K562 (cell line): ENCODE measurements around the gene UBE3B.

Source experiments
- GTF2F1 ChIP-seq: IDR thresholded peaks from 2 replicates; pipeline ENCODE4 v1.6.1; 2011; ENCODE audit warnings: low read depth, low read length, improper control_type of control experiment
- NFE2L1 ChIP-seq: fragments of 450-650 bp; IDR thresholded peaks from 2 replicates; pipeline ENCODE4 v1.6.1; 2016; ENCODE audit warnings: missing genetic modification characterization, low read depth, mild to moderate bottlenecking, missing compliant biosample characterization, moderate library complexity, borderline replicate concordance
- RAD21 ChIP-seq, 2 experiments: fragments of 250-450 bp in 1 of 2; fragments of 450-650 bp in 1 of 2; sonication (Bioruptor Pico) in 1 of 2; formaldehyde crosslinking in 1 of 2; IDR thresholded peaks in 1 of 2; conservative IDR thresholded peaks in 1 of 2; 2 replicates each; pipeline versions ENCODE4 v1.4.0 to v1.8.0; 2020 to 2022; ENCODE audit warnings: mild to moderate bottlenecking in 2 of 2, moderate library complexity in 1 of 2
- SP2 ChIP-seq: IDR thresholded peaks from 2 replicates; pipeline ENCODE4 v1.6.1; 2011; ENCODE audit warnings: mild to moderate bottlenecking, low read depth, low read length, moderate library complexity; ENCODE audit not compliant: poor library complexity, severe bottlenecking; ENCODE audit errors: extremely low read depth
- ZNF324 ChIP-seq: fragments of 250-450 bp; sonication (Bioruptor Pico); IDR thresholded peaks from 2 replicates; pipeline ENCODE4 v1.4.0; 2020; ENCODE audit warnings: mild to moderate bottlenecking
- TF ChIP-seq, protein P1 (sequence below), 3 experiments: IDR thresholded peaks in 2 of 3; conservative IDR thresholded peaks in 1 of 3; 2 replicates each; pipeline ENCODE4 v1.5.1; 2011 to 2012; ENCODE audit warnings: low read length in 3 of 3, mild to moderate bottlenecking in 3 of 3, control low read depth in 2 of 3, improper control_type of control experiment in 1 of 3, inconsistent platforms in 1 of 3, low read depth in 1 of 3, mixed read lengths in 1 of 3, moderate library complexity in 1 of 3; ENCODE audit not compliant: insufficient read depth in 2 of 3
- TF ChIP-seq, protein P2 (sequence below): fragments of 250-450 bp; sonication (Bioruptor Pico); IDR thresholded peaks from 2 replicates; pipeline ENCODE4 v1.5.0; 2021
- TF ChIP-seq, protein P3 (sequence below): sonication (generic); formaldehyde crosslinking; IDR thresholded peaks from 2 replicates; pipeline ENCODE4 v1.8.1; 2023; ENCODE audit warnings: mild to moderate bottlenecking, missing genetic modification reagents, moderate library complexity
- TF ChIP-seq, protein P4 (sequence below): sonication (generic); formaldehyde crosslinking; IDR thresholded peaks from 2 replicates; pipeline ENCODE4 v1.9.0; 2022; ENCODE audit warnings: mild to moderate bottlenecking, missing genetic modification reagents

DNA sequence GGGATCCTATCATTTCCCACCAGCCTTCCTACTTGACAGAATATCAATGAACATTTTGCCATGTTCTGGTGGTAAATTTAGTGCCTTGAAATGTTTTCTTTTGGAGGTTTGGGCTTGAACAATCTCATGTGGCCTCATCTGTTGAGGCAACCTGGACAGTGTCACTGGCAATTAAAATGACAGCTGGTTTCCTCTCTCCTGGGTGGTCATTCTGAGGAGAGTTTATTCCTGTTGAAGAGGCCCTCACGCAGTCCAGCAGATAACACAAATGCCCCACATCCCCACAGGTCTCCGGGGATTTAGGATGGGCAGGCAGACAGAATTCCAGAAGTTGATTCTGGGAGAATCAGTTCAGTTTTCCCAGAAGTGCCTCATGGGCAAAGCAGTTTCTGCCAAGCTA is 54.0 kb downstream of the UBE3B start:
- TF ChIP-seq SP2 (no peak), RAD21 (CRISPR knock-in tag; conservative IDR thresholded peaks at IDR 0.05 in 1 of 2, IDR thresholded peaks at IDR 0.05 in 1 of 2) (no peak), ZNF324 (no peak), NFE2L1 (tag) (no peak), GTF2F1 (no peak)
- TF ChIP-seq, protein P1, sequence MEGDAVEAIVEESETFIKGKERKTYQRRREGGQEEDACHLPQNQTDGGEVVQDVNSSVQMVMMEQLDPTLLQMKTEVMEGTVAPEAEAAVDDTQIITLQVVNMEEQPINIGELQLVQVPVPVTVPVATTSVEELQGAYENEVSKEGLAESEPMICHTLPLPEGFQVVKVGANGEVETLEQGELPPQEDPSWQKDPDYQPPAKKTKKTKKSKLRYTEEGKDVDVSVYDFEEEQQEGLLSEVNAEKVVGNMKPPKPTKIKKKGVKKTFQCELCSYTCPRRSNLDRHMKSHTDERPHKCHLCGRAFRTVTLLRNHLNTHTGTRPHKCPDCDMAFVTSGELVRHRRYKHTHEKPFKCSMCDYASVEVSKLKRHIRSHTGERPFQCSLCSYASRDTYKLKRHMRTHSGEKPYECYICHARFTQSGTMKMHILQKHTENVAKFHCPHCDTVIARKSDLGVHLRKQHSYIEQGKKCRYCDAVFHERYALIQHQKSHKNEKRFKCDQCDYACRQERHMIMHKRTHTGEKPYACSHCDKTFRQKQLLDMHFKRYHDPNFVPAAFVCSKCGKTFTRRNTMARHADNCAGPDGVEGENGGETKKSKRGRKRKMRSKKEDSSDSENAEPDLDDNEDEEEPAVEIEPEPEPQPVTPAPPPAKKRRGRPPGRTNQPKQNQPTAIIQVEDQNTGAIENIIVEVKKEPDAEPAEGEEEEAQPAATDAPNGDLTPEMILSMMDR (IDR thresholded peaks at IDR 0.05 in 2 of 3, conservative IDR thresholded peaks at IDR 0.05 in 1 of 3; ENCODE audit: insufficient read depth in 2 of 3, low read depth in 1 of 3, low read length in 3 of 3) = no peak
- TF ChIP-seq, protein P2, sequence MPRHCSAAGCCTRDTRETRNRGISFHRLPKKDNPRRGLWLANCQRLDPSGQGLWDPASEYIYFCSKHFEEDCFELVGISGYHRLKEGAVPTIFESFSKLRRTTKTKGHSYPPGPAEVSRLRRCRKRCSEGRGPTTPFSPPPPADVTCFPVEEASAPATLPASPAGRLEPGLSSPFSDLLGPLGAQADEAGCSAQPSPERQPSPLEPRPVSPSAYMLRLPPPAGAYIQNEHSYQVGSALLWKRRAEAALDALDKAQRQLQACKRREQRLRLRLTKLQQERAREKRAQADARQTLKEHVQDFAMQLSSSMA (CRISPR knock-in tag) = no peak
- TF ChIP-seq, protein P3, sequence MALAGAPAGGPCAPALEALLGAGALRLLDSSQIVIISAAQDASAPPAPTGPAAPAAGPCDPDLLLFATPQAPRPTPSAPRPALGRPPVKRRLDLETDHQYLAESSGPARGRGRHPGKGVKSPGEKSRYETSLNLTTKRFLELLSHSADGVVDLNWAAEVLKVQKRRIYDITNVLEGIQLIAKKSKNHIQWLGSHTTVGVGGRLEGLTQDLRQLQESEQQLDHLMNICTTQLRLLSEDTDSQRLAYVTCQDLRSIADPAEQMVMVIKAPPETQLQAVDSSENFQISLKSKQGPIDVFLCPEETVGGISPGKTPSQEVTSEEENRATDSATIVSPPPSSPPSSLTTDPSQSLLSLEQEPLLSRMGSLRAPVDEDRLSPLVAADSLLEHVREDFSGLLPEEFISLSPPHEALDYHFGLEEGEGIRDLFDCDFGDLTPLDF (CRISPR knock-in tag) = no peak
- TF ChIP-seq, protein P4, sequence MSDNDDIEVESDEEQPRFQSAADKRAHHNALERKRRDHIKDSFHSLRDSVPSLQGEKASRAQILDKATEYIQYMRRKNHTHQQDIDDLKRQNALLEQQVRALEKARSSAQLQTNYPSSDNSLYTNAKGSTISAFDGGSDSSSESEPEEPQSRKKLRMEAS (CRISPR knock-in tag) = no peak
